ACHN (cell line): ENCODE measurements around the gene TFEB.
A peak's percentile ranks its signal among the peaks of the same experiment; 100 is the strongest.

Experiments used
- DNase-seq: peaks from one replicate; pipeline ENCODE4 v3.0.0-alpha.2; 2015
- in situ Hi-C: cut with HindIII; loops from 2 replicates; pipeline ENCODE4 v1.10.0; 2017; ENCODE audit warnings: low sequenced_read_pairs, low pct_ligation_motif_present, low pct_unique_long_range_greater_than_20kb

TFEB gene

GRCh38 chr6:41728073-41728936, 7.1 kb downstream of the TFEB start:
- in situ Hi-C loops, result no loop called here
- no peak for DNase-seq

- no peak for DNase-seq
- in situ Hi-C loops, result no loop called here
These were observed 7.7 kb downstream of the TFEB start for GRCh38 chr6:41727705-41728072.

- in situ Hi-C loops, result no loop called here
- DNase-seq, result no peak
These were observed 8.5 kb downstream of the TFEB start for GRCh38 chr6:41726876-41727275.

- no peak for DNase-seq
These were observed 10.6 kb downstream of the TFEB start for GRCh38 chr6:41724586-41725501.

GRCh38 chr6:41724228-41724580, 11.2 kb downstream of the TFEB start:
- in situ Hi-C loops, result no loop called here
- no peak for DNase-seq

More at GRCh38 chr6:41724586-41725501, 10.6 kb downstream of the TFEB start:
- in situ Hi-C loops, result no loop called here

- peak; percentile 81 for DNase-seq
- in situ Hi-C loops, result no loop called here
These were observed 11.7 kb downstream of the TFEB start for GRCh38 chr6:41723530-41724227.

GRCh38 chr6:41722969-41723529, 12.4 kb downstream of the TFEB start:
- no peak for DNase-seq
- in situ Hi-C loops, result no loop called here

GRCh38 chr6:41721414-41721813, 14.0 kb downstream of the TFEB start:
- no peak for DNase-seq
- in situ Hi-C loops, result no loop called here

- in situ Hi-C loops, result no loop called here
These were observed 14.6 kb downstream of the TFEB start for GRCh38 chr6:41720783-41721182.

GRCh38 chr6:41720262-41720620, 15.2 kb downstream of the TFEB start:
- no peak for DNase-seq
- in situ Hi-C loops, result no loop called here

More at GRCh38 chr6:41720783-41721182, 14.6 kb downstream of the TFEB start:
- DNase-seq, result no peak

- DNase-seq, result no peak
- in situ Hi-C loops, result no loop called here
These were observed 15.8 kb downstream of the TFEB start for GRCh38 chr6:41719436-41720261.

- in situ Hi-C loops, result no loop called here
These were observed 16.6 kb downstream of the TFEB start for GRCh38 chr6:41718828-41719227.

GRCh38 chr6:41717392-41717736, 18.0 kb downstream of the TFEB start:
- in situ Hi-C loops, result no loop called here

More at GRCh38 chr6:41718828-41719227, 16.6 kb downstream of the TFEB start:
- DNase-seq, result no peak

GRCh38 chr6:41716516-41717391, 18.7 kb downstream of the TFEB start:
- in situ Hi-C loops, result no loop called here
- DNase-seq, result no peak

More at GRCh38 chr6:41717392-41717736, 18.0 kb downstream of the TFEB start:
- DNase-seq, result no peak

- DNase-seq, result no peak
- in situ Hi-C loops, result no loop called here
These were observed 19.5 kb downstream of the TFEB start for GRCh38 chr6:41715795-41716515.

GRCh38 chr6:41714556-41715273, 20.7 kb downstream of the TFEB start:
- in situ Hi-C loops, result no loop called here
- no peak for DNase-seq
